ENCODE measurements around the gene HLTF. TPM values are rescaled to one million over a fixed set of nuclear protein-coding genes. Genes with fewer than 3 reads are reported as not detected.

Gene HLTF
- total and polyA plus RNA-seq, 2 donors (not counting 1 experiment from before 2014, with no cell fraction given), result 22.1 to 67.2 TPM

DNA sequence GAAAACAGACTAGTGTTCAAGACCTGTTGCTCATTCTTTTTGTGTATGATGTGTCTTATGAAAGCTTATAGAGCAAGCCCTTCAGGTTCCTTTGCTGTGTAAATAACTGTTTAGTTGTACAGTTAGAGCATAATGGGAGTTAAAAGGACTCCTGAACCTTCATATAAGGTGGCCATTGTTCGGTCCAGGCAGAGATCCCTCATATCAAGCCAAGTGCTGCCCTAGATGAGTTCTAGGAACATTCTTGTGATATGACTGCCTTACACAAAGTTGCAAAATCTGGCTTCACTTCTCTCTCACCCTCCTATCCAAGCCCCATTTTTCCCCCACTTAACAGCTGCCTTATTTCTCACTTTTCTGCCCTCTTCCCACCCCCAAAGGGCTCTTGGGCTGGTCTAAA lies 68.1 kb downstream of the HLTF start:
- TF ChIP-seq, protein P1, sequence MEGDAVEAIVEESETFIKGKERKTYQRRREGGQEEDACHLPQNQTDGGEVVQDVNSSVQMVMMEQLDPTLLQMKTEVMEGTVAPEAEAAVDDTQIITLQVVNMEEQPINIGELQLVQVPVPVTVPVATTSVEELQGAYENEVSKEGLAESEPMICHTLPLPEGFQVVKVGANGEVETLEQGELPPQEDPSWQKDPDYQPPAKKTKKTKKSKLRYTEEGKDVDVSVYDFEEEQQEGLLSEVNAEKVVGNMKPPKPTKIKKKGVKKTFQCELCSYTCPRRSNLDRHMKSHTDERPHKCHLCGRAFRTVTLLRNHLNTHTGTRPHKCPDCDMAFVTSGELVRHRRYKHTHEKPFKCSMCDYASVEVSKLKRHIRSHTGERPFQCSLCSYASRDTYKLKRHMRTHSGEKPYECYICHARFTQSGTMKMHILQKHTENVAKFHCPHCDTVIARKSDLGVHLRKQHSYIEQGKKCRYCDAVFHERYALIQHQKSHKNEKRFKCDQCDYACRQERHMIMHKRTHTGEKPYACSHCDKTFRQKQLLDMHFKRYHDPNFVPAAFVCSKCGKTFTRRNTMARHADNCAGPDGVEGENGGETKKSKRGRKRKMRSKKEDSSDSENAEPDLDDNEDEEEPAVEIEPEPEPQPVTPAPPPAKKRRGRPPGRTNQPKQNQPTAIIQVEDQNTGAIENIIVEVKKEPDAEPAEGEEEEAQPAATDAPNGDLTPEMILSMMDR (conservative IDR thresholded peaks at IDR 0.05 in 1 of 2, IDR thresholded peaks at IDR 0.05 in 1 of 2; ENCODE audit: low read depth in 1 of 2, low read length in 2 of 2), result no peak
- TF ChIP-seq EZH2 (IDR thresholded peaks at IDR 0.05; ENCODE audit: low read length, missing control alignments), result no peak
- Histone ChIP-seq H3K4me3 (replicated peaks in 1 of 4; ENCODE audit: control extremely low read depth in 1 of 4, insufficient read depth in 1 of 4, low read depth in 3 of 4, low read length in 4 of 4) (no peak overlapping the region), H3K4me1 (ENCODE audit: control insufficient read depth, extremely low read depth, insufficient read depth, low read length) (peaks cover 27% of the 10 kb centered on the region), H3K27ac (ENCODE audit: insufficient read depth, low read length) (peak overlapping the region; percentile 24), H3K27me3 (ENCODE audit: control insufficient read depth, insufficient read depth, low read length) (no peaks in the 10 kb centered on the region), H3K36me3 (ENCODE audit: control insufficient read depth, insufficient read depth, low read length) (no peaks in the 10 kb centered on the region), H3K9me3 (ENCODE audit: control insufficient read depth, insufficient read depth, low read depth, low read length) (no peaks in the 10 kb centered on the region), H3K9ac (ENCODE audit: insufficient read depth, low read length) (no peak overlapping the region), H3K79me2 (ENCODE audit: control insufficient read depth, insufficient read depth, low read length) (no peaks in the 10 kb centered on the region), H3K4me2 (ENCODE audit: extremely low read depth, insufficient read depth, low read length) (no peak overlapping the region), H2AFZ (ENCODE audit: low read length) (no peak overlapping the region), H4K20me1 (ENCODE audit: control insufficient read depth, extremely low read depth, insufficient read depth, low read length) (no peaks in the 10 kb centered on the region)
- peak; percentile 48 to 60 for DNase-seq (ENCODE audit: low read depth in 2 of 2)

- no peak overlapping the region for H3K4me3 ChIP-seq (replicated peaks in 1 of 4; ENCODE audit: control extremely low read depth in 1 of 4, insufficient read depth in 1 of 4, low read depth in 3 of 4, low read length in 4 of 4)
- H3K9ac ChIP-seq (ENCODE audit: insufficient read depth, low read length), result peak overlapping the region; percentile 23
- no peaks in the 10 kb centered on the region for H3K27me3 ChIP-seq (ENCODE audit: control insufficient read depth, insufficient read depth, low read length)
- no peaks in the 10 kb centered on the region for H4K20me1 ChIP-seq (ENCODE audit: control insufficient read depth, extremely low read depth, insufficient read depth, low read length)
- no peak for TF ChIP-seq EZH2 (IDR thresholded peaks at IDR 0.05; ENCODE audit: low read length, missing control alignments)
- TF ChIP-seq, protein P1 (conservative IDR thresholded peaks at IDR 0.05 in 1 of 2, IDR thresholded peaks at IDR 0.05 in 1 of 2; ENCODE audit: low read depth in 1 of 2, low read length in 2 of 2), result no peak
- H3K36me3 ChIP-seq (ENCODE audit: control insufficient read depth, insufficient read depth, low read length), result peaks cover 2% of the 10 kb centered on the region
- peaks cover 27% of the 10 kb centered on the region for H3K4me1 ChIP-seq (ENCODE audit: control insufficient read depth, extremely low read depth, insufficient read depth, low read length)
- peak overlapping the region; percentile 92 for H3K27ac ChIP-seq (ENCODE audit: insufficient read depth, low read length)
- H3K79me2 ChIP-seq (ENCODE audit: control insufficient read depth, insufficient read depth, low read length), result no peaks in the 10 kb centered on the region
- H2AFZ ChIP-seq (ENCODE audit: low read length), result no peak overlapping the region
- peak overlapping the region; percentile 68 for H3K4me2 ChIP-seq (ENCODE audit: extremely low read depth, insufficient read depth, low read length)
- DNase-seq (ENCODE audit: low read depth in 2 of 2), result peak; percentile 92 to 98
- no peaks in the 10 kb centered on the region for H3K9me3 ChIP-seq (ENCODE audit: control insufficient read depth, insufficient read depth, low read depth, low read length)
These were observed 69.4 kb downstream of the HLTF start for GRCh38 chr3:149016669-149017541.

- Histone ChIP-seq H3K27ac (ENCODE audit: insufficient read depth, low read length) (peak overlapping the region; percentile 92), H3K9me3 (ENCODE audit: control insufficient read depth, insufficient read depth, low read depth, low read length) (no peaks in the 10 kb centered on the region), H3K4me1 (ENCODE audit: control insufficient read depth, extremely low read depth, insufficient read depth, low read length) (peaks cover 27% of the 10 kb centered on the region)
These were observed 70.1 kb downstream of the HLTF start for GRCh38 chr3:149016242-149016641.

More at GRCh38 chr3:149016242-149016641, 70.1 kb downstream of the HLTF start:
- Histone ChIP-seq H3K9ac (ENCODE audit: insufficient read depth, low read length) (no peak overlapping the region), H3K4me2 (ENCODE audit: extremely low read depth, insufficient read depth, low read length) (peak overlapping the region; percentile 68), H3K4me3 (replicated peaks in 1 of 4; ENCODE audit: control extremely low read depth in 1 of 4, insufficient read depth in 1 of 4, low read depth in 3 of 4, low read length in 4 of 4) (no peak overlapping the region), H3K27me3 (ENCODE audit: control insufficient read depth, insufficient read depth, low read length) (no peaks in the 10 kb centered on the region), H4K20me1 (ENCODE audit: control insufficient read depth, extremely low read depth, insufficient read depth, low read length) (no peaks in the 10 kb centered on the region), H3K36me3 (ENCODE audit: control insufficient read depth, insufficient read depth, low read length) (peaks cover 4% of the 10 kb centered on the region), H3K79me2 (ENCODE audit: control insufficient read depth, insufficient read depth, low read length) (no peaks in the 10 kb centered on the region), H2AFZ (ENCODE audit: low read length) (no peak overlapping the region)
- TF ChIP-seq, protein P1 (conservative IDR thresholded peaks at IDR 0.05 in 1 of 2, IDR thresholded peaks at IDR 0.05 in 1 of 2; ENCODE audit: low read depth in 1 of 2, low read length in 2 of 2), result no peak
- no peak for TF ChIP-seq EZH2 (IDR thresholded peaks at IDR 0.05; ENCODE audit: low read length, missing control alignments)
- no peak for DNase-seq (ENCODE audit: low read depth in 2 of 2)
